H9 (cell line): ENCODE results near the gene SCUBE3. TPM values are rescaled to one million over a fixed set of nuclear protein-coding genes. Genes with fewer than 3 reads are reported as not detected.

ENCODE experiments used
- DNase-seq: peaks from one replicate; pipeline ENCODE4 v3.0.0-alpha.2; 2017
- H2AFZ ChIP-seq: one replicate; pipeline ENCODE4 v1.6.1; 2013; ENCODE audit warnings: mild to moderate bottlenecking, low read length, control low read depth, moderate library complexity
- H2AK5ac ChIP-seq: 2 replicates; pipeline ENCODE4 v1.6.1; 2013; ENCODE audit warnings: low read length, control low read depth, mixed read lengths; ENCODE audit not compliant: insufficient read length
- H2BK120ac ChIP-seq: one replicate; pipeline ENCODE4 v1.6.1; 2013; ENCODE audit warnings: low read depth, mild to moderate bottlenecking, low read length, control low read depth, inconsistent platforms; ENCODE audit not compliant: poor library complexity, severe bottlenecking
- H2BK12ac ChIP-seq: 2 replicates; pipeline ENCODE4 v1.6.1; 2013; ENCODE audit warnings: low read length, control low read depth, mixed read lengths, low read depth; ENCODE audit not compliant: insufficient read length
- H2BK15ac ChIP-seq: 2 replicates; pipeline ENCODE4 v1.6.1; 2013; ENCODE audit warnings: low read depth, low read length, control low read depth
- H2BK20ac ChIP-seq: one replicate; pipeline ENCODE4 v1.6.1; 2013; ENCODE audit warnings: low read depth, mild to moderate bottlenecking, low read length, control low read depth, inconsistent platforms; ENCODE audit not compliant: poor library complexity, severe bottlenecking
- H2BK5ac ChIP-seq: 2 replicates; pipeline ENCODE4 v1.6.1; 2013; ENCODE audit warnings: low read length, control low read depth, mixed read lengths; ENCODE audit not compliant: insufficient read length
- H3K14ac ChIP-seq: 2 replicates; pipeline ENCODE4 v1.6.1; 2013; ENCODE audit warnings: low read length, control low read depth; ENCODE audit not compliant: insufficient read depth
- H3K18ac ChIP-seq: 2 replicates; pipeline ENCODE4 v1.6.1; 2013; ENCODE audit warnings: low read depth, mild to moderate bottlenecking, mixed read lengths, low read length, control low read depth; ENCODE audit not compliant: insufficient read length
- H3K23ac ChIP-seq: 2 replicates; pipeline ENCODE4 v1.6.1; 2013; ENCODE audit warnings: low read length, control low read depth, mixed read lengths, low read depth; ENCODE audit not compliant: insufficient read length
- H3K23me2 ChIP-seq: 2 replicates; pipeline ENCODE4 v1.6.1; 2013; ENCODE audit warnings: low read depth, mild to moderate bottlenecking, mixed read lengths, low read length, control low read depth; ENCODE audit not compliant: insufficient read length, poor library complexity, severe bottlenecking
- H3K27ac ChIP-seq: 2 replicates; pipeline ENCODE4 v1.5.1; 2013; ENCODE audit warnings: low read length, control low read depth, mixed read lengths, low read depth; ENCODE audit not compliant: insufficient read length
- H3K27me3 ChIP-seq: 2 replicates; pipeline ENCODE4 v1.6.1; 2013; ENCODE audit warnings: low read length, control low read depth, inconsistent platforms; ENCODE audit not compliant: insufficient read depth
- H3K4ac ChIP-seq: 2 replicates; pipeline ENCODE4 v1.6.1; 2013; ENCODE audit warnings: low read depth, mild to moderate bottlenecking, control low read depth, inconsistent platforms, low read length, moderate library complexity
- H3K4me1 ChIP-seq: 2 replicates; pipeline ENCODE4 v1.6.1; 2013; ENCODE audit warnings: low read length, control low read depth, inconsistent platforms; ENCODE audit not compliant: insufficient read depth
- H3K4me2 ChIP-seq: 2 replicates; pipeline ENCODE4 v1.6.1; 2013; ENCODE audit warnings: low read length, control low read depth, mixed read lengths; ENCODE audit not compliant: insufficient read length, insufficient read depth
- H3K56ac ChIP-seq: 2 replicates; pipeline ENCODE4 v1.6.1; 2013; ENCODE audit warnings: low read depth, mild to moderate bottlenecking, mixed read lengths, low read length, control low read depth; ENCODE audit not compliant: insufficient read length
- H3K79me1 ChIP-seq: 2 replicates; pipeline ENCODE4 v1.6.1; 2013; ENCODE audit warnings: low read depth, mild to moderate bottlenecking, moderate library complexity, low read length, control low read depth, inconsistent platforms; ENCODE audit not compliant: insufficient read depth, poor library complexity, severe bottlenecking
- H3K79me2 ChIP-seq: 2 replicates; pipeline ENCODE4 v1.6.1; 2013; ENCODE audit warnings: low read length, control low read depth, inconsistent platforms; ENCODE audit not compliant: insufficient read depth
- H3K9ac ChIP-seq: 2 replicates; pipeline ENCODE4 v1.6.1; 2013; ENCODE audit warnings: low read length, control low read depth, mixed read lengths; ENCODE audit not compliant: insufficient read length; ENCODE audit errors: extremely low read depth
- H3K9me3 ChIP-seq: one replicate; pipeline ENCODE4 v1.6.1; 2013; ENCODE audit warnings: low read depth, low read length, inconsistent platforms; ENCODE audit not compliant: control insufficient read depth
- H3T11ph ChIP-seq: one replicate; pipeline ENCODE4 v1.6.1; 2013; ENCODE audit warnings: mild to moderate bottlenecking, low read length, control low read depth, inconsistent platforms
- H4K20me1 ChIP-seq: one replicate; pipeline ENCODE4 v1.6.1; 2013; ENCODE audit not compliant: control insufficient read depth, insufficient read length, insufficient read depth
- H4K5ac ChIP-seq: 2 replicates; pipeline ENCODE4 v1.6.1; 2013; ENCODE audit warnings: low read depth, mild to moderate bottlenecking, mixed read lengths, low read length, control low read depth; ENCODE audit not compliant: insufficient read length
- H4K8ac ChIP-seq: replicated peaks from 2 replicates; pipeline ENCODE4 v1.6.1; 2013; ENCODE audit warnings: low read length, control low read depth, mixed read lengths, low read depth; ENCODE audit not compliant: insufficient read length
- H4K91ac ChIP-seq: 2 replicates; pipeline ENCODE4 v1.6.1; 2013; ENCODE audit warnings: low read depth, mild to moderate bottlenecking, moderate library complexity, mixed read lengths, low read length, control low read depth; ENCODE audit not compliant: insufficient read length
- H3K27ac Mint-ChIP-seq, 3 experiments: 2 replicates in 2 of 3; 3 replicates in 1 of 3; pipeline ENCODE4 v1.8.0; 2020 to 2021; ENCODE audit warnings: mixed read lengths in 3 of 3, mild to moderate bottlenecking in 1 of 3, moderate library complexity in 1 of 3
- H3K27me3 Mint-ChIP-seq: 2 replicates; pipeline ENCODE4 v1.8.0; 2021; ENCODE audit warnings: low read depth, mild to moderate bottlenecking, moderate library complexity, mixed read lengths
- H3K36me3 Mint-ChIP-seq, 3 experiments: 2 replicates in 2 of 3; 3 replicates in 1 of 3; pipeline ENCODE4 v1.8.0; 2020 to 2021; ENCODE audit warnings: low read depth in 3 of 3, mixed read lengths in 3 of 3; ENCODE audit not compliant: insufficient read depth in 1 of 3
- H3K4me1 Mint-ChIP-seq, 2 experiments: 2 replicates each; pipeline ENCODE4 v1.8.0; 2020; ENCODE audit warnings: mixed read lengths in 2 of 2
- H3K4me3 Mint-ChIP-seq, 2 experiments: 2 replicates in 1 of 2; 3 replicates in 1 of 2; pipeline ENCODE4 v1.8.0; 2020 to 2021; ENCODE audit warnings: mild to moderate bottlenecking in 2 of 2, mixed read lengths in 2 of 2, moderate library complexity in 1 of 2
- H3K9me3 Mint-ChIP-seq, 2 experiments: 2 replicates in 1 of 2; 3 replicates in 1 of 2; pipeline ENCODE4 v1.8.0; 2020; ENCODE audit warnings: mild to moderate bottlenecking in 2 of 2, mixed read lengths in 2 of 2, moderate library complexity in 1 of 2
- WGBS: extraction: QIAGEN DNeasy Blood & Tissue Kit; methylation state at CpG from one replicate; pipeline ENCODE4 v1.1.7; 2013; ENCODE audit warnings: missing lambda C conversion rate, low lambda C conversion rate, mixed read lengths; ENCODE audit not compliant: insufficient read length; ENCODE audit errors: extremely low coverage; 5-methylcytosine and 5-hydroxymethylcytosine counted together
- total RNA-seq: library from RNA; stranded (reverse); gene quantifications from 2 replicates; pipeline ENCODE4 v1.2.1, GENCODE V29; 2021
- TF ChIP-seq, protein P1 (sequence below): fragments of 200-600 bp; sonication (generic); conservative IDR thresholded peaks from 3 replicates; pipeline ENCODE4 v1.8.0; 2021; ENCODE audit warnings: antibody characterized with exemption, mild to moderate bottlenecking

The SCUBE3 gene
- total RNA-seq, 1 experiment from 2014 or later = 2.7 TPM

DNA sequence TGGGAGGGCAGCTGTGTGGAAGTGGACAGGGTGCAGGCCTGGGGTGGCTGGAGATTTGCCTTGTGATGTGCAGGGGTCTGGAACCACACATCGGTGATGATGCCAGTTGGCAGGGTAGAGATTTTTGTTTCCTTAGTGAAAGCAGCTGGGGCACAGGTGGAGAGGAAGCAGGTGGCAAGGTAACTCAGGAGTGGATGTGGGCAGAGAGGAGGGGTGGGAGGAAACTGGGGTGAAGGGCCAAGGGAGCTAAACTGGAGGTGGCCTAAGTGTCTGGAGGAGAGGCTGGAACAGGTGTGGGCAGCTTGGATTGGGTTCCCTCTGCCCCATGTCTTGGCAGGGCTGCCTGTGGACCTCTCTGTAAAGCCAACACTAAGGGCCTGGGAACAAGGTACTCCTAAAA is 4.7 kb upstream of the SCUBE3 start:
- Histone ChIP-seq H3K4me2 (no peak overlapping the region), H2BK12ac (no peak overlapping the region), H3K4me1 (no peaks in the 10 kb centered on the region), H3K79me2 (no peaks in the 10 kb centered on the region), H2BK5ac (no peak overlapping the region), H3K9me3 (no peaks in the 10 kb centered on the region), H3K27me3 (peaks cover 34% of the 10 kb centered on the region; the same call in 1 of the 2 replicates), H2AFZ (no peak overlapping the region), H2BK120ac (no peak overlapping the region), H3K9ac (no peak overlapping the region), H2BK20ac (no peak overlapping the region), H4K5ac (no peak overlapping the region), H3T11ph (no peak overlapping the region), H3K56ac (no peak overlapping the region), H4K91ac (no peak overlapping the region), H3K79me1 (no peaks in the 10 kb centered on the region), H4K8ac (no peak overlapping the region), H3K23ac (no peak overlapping the region), H2BK15ac (no peak overlapping the region), H3K27ac (no peak overlapping the region), H3K4ac (no peak overlapping the region), H2AK5ac (no peak overlapping the region), H3K18ac (no peak overlapping the region), H3K14ac (no peak overlapping the region; the same call in 1 of the 2 replicates), H3K23me2 (no peaks in the 10 kb centered on the region), H4K20me1 (no peaks in the 10 kb centered on the region)
- Mint-ChIP-seq H3K4me3 (no peak overlapping the region), H3K27me3 (peaks cover 91% of the 10 kb centered on the region), H3K36me3 (no peaks in the 10 kb centered on the region), H3K9me3 (no peaks in the 10 kb centered on the region), H3K27ac (no peak overlapping the region), H3K4me1 (peaks cover 9 to 15% of the 10 kb centered on the region in 2 experiments)
- TF ChIP-seq, protein P1, sequence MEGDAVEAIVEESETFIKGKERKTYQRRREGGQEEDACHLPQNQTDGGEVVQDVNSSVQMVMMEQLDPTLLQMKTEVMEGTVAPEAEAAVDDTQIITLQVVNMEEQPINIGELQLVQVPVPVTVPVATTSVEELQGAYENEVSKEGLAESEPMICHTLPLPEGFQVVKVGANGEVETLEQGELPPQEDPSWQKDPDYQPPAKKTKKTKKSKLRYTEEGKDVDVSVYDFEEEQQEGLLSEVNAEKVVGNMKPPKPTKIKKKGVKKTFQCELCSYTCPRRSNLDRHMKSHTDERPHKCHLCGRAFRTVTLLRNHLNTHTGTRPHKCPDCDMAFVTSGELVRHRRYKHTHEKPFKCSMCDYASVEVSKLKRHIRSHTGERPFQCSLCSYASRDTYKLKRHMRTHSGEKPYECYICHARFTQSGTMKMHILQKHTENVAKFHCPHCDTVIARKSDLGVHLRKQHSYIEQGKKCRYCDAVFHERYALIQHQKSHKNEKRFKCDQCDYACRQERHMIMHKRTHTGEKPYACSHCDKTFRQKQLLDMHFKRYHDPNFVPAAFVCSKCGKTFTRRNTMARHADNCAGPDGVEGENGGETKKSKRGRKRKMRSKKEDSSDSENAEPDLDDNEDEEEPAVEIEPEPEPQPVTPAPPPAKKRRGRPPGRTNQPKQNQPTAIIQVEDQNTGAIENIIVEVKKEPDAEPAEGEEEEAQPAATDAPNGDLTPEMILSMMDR = no peak
- no CpG with 5 or more reads among the region's 1 CpG for WGBS
- DNase-seq = no peak
